SJSA1 (cell line): ENCODE results near the gene BDNF. TPM values are rescaled to one million over a fixed set of nuclear protein-coding genes. Genes with fewer than 3 reads are reported as not detected.
"Not testable (repeated sequence)": the region's sequence is repeated elsewhere in the genome, so short reads cannot be mapped to it uniquely, and the experiment has no call there.

ENCODE experiments used
- DNase-seq, 2 experiments: peaks; one replicate each; pipeline ENCODE4 v3.0.0-alpha.2; 2015 to 2020; ENCODE audit warnings: low spot score in 2 of 2, low read depth in 1 of 2
- H3K27ac ChIP-seq: fragments of 250-450 bp; sonication (Bioruptor Pico); 2 replicates; pipeline ENCODE4 v1.5.1; 2020; ENCODE audit warnings: mild to moderate bottlenecking, moderate library complexity
- H3K27me3 ChIP-seq: fragments of 250-450 bp; sonication (Bioruptor Pico); replicated peaks from 2 replicates; pipeline ENCODE4 v1.5.1; 2020; ENCODE audit warnings: mild to moderate bottlenecking, moderate library complexity
- H3K36me3 ChIP-seq: fragments of 250-450 bp; sonication (Bioruptor Pico); 2 replicates; pipeline ENCODE4 v1.5.1; 2020; ENCODE audit warnings: mild to moderate bottlenecking
- H3K4me1 ChIP-seq: fragments of 250-450 bp; sonication (Bioruptor Pico); replicated peaks from 2 replicates; pipeline ENCODE4 v1.6.1; 2021; ENCODE audit warnings: mild to moderate bottlenecking
- H3K4me3 ChIP-seq: fragments of 250-450 bp; sonication (Bioruptor Pico); 2 replicates; pipeline ENCODE4 v1.5.1; 2020; ENCODE audit warnings: mild to moderate bottlenecking
- H3K9me3 ChIP-seq: fragments of 250-450 bp; sonication (Bioruptor Pico); replicated peaks from 2 replicates; pipeline ENCODE4 v1.5.1; 2020; ENCODE audit warnings: mild to moderate bottlenecking
- total RNA-seq: library from RNA; depleted of rRNA; stranded (reverse); fragments of >200 nt; shearing (Covaris generic); gene quantifications from 2 replicates; pipeline ENCODE4 v1.2.3, GENCODE V29; 2014; rRNA removed

The BDNF gene
- 22.4 and 23.6 TPM in 2 replicates for total RNA-seq

DNA sequence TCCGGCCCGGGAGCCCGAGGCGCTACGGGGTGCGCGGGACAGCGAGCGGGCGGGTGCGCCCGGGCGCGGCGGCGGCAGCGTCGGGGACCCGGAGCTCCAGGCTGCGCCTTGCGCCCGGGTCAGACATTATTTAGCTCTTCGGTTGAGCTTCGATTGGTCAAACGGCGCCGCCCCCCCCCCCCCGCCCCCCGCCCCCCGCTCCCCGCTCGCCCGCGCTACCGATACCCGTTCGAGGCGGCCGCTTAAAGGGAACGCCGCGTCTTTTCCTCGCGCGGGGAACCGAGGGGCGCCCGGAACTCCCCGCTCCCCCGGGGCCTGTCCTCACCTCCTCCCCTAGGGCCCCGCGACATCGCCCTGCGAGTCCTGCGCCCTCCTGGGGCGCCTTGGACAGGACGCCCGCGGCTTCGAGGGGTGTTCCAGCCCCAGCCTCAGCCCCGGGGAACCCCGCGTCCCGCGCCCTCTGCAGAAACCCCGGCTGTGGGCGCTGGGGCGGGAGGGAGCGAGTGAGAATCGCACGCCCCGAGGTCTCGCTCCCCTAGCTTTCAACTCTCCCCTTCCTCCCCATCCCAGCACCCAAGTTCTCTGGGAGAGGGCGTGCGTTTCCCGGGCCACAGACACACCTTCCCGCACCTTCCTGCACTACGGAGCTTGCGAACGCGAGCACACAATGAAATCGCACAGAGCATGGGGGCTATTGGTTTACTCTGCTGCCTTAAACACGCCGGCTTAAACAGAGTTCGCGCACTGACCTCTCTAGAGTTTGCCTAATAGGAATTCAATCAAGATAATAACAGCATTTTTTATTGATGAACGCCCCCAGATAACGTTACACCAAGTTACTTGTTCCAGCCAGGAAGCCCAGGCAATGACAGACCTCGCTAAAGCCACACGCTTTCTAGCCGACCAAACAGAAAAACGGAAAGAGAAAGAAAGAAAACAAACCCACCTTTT is at the start of gene BDNF:
Gene BDNF, minus strand, starts transcription at position 105 of the 951 bp plus-strand sequence. CDS start 41,891 bp downstream, outside the sequence.
- peak; percentile 42 to 69 for DNase-seq
- Histone ChIP-seq H3K4me3 (peak within 1 kb of the TSS; percentile 66), H3K9me3 (no peaks in the 10 kb centered on the region), H3K27me3 (no peaks in the 10 kb centered on the region), H3K36me3 (peaks cover 14% of the 10 kb centered on the region), H3K27ac (peak within 1 kb of the TSS; percentile 53), H3K4me1 (peaks cover 22% of the 10 kb centered on the region)

DNA sequence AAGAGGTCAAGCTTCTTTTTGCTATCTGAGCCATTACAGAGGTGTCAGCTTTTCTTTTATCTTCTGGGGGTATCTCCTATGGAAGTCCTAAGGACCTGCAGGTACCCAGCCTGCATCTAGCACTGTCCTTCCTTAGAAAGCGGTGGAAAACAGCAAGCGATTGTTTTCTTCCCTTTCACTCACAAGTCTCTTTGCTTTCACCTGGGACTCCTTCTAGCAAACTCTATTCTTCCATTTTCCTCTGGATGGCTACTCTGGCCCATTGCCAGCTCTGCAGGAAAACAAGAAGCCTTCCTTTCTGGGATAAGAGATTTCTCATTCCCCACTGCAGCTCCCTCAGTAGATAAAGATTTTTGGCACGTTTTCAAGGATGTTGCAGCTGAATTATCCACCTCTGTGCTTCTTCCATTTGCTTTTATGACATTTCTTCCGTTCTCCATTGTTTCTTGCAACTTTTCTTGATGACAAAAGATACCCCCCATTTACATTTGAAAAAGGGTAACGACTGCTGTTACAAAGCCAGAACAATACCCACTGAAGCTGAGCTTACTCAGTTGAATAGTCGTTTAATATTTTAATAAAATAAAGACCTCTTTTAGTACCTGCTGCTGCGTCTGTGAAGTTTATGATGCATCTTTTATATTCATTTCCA is 40.2 kb upstream of the BDNF start:
- no peak overlapping the region for H3K4me3 ChIP-seq
- no peaks in the 10 kb centered on the region for H3K4me1 ChIP-seq
- peaks cover 6% of the 10 kb centered on the region for H3K27me3 ChIP-seq
- DNase-seq = no peak
- no peaks in the 10 kb centered on the region for H3K36me3 ChIP-seq
- no peaks in the 10 kb centered on the region for H3K9me3 ChIP-seq
- H3K27ac ChIP-seq = no peak overlapping the region

DNA sequence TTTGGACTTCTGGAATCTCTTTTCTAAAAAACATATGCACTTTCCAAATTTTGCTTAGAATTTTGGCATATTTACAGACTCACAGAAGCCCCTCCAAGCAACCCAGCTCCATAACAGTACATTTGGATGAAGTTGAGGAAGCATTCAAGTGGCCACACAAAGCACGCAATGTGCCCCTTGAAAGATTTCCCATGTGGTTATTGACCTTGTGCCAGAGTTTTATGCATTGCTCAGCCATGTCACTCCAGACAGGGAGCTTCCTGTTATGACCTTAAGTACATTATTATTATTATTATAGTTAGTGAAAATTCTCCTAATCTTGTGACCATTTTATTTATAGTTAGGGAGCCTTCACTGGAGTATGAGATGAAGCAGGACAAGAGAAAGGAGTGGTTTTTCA is 35.0 kb upstream of the BDNF start:
- no peaks in the 10 kb centered on the region; the same call in 1 of the 2 replicates for H3K27me3 ChIP-seq
- no peak overlapping the region for H3K4me3 ChIP-seq
- H3K4me1 ChIP-seq = no peaks in the 10 kb centered on the region
- no peaks in the 10 kb centered on the region for H3K9me3 ChIP-seq
- no peak for DNase-seq
- no peak overlapping the region for H3K27ac ChIP-seq
- no peaks in the 10 kb centered on the region for H3K36me3 ChIP-seq

DNA sequence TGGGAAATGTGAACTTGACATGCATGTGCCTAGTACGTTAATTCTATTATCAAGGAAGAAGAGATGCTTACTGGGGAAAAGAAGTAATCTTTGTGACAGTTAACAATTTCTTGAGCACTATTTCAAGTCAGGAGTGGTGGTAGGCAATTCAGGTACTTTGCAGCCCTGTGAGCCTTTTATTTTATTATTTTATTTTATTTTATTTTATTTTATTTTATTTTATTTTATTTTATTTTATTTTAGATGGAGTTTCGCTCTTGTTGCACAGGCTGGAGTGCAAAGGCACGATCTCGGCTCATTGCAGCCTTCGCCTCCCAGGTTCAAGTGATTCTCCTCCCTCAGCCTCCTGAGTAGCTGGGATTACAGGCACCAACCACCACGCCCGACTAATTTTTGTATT is 31.5 kb upstream of the BDNF start:
- H3K9me3 ChIP-seq, H3K27me3 ChIP-seq, H3K36me3 ChIP-seq, DNase-seq, H3K4me3 ChIP-seq, H3K27ac ChIP-seq, H3K4me1 ChIP-seq: not testable (repeated sequence)

DNA sequence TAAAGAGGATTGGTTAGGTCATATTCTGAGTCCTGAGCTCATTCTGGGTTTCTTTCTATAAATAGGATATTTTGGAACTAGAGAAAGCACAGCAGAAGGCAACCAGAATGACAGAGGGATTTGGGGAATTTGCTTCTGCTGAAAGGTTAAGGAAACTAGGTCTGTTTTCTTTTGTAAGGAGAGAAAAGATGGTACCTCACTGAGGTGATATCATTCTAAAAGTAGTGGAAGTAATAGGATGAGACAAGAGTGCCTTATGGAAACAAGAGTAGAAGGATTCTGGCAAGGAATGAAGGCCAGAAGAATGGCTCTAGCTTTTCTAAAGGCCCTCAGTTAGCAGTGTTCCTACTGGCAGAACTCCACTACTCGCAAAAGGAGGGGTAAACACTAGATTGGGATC is 26.7 kb upstream of the BDNF start:
- Histone ChIP-seq H3K27ac (no peak overlapping the region), H3K36me3 (no peaks in the 10 kb centered on the region), H3K9me3 (no peaks in the 10 kb centered on the region), H3K27me3 (peaks cover 9% of the 10 kb centered on the region), H3K4me3 (no peak overlapping the region), H3K4me1 (peaks cover 10% of the 10 kb centered on the region)
- no peak for DNase-seq

DNA sequence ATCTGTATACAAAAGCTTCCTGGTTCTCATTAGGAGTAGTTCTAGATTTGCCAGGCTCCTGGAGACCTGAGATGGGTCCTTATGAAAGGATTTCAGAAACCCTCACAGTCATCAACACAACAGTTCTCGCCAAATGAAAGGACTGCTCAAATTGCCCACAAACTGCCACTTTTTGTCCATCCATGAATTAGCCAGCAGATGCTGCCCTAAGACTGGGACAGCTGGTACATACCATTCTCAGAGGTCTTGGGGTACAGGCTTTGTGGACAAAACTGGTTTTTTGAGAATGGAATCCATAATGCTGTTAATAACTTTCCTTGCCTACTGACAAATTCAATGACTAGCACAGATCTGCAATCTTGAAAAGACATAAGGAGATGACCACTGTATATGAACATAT is 23.4 kb upstream of the BDNF start:
- no peaks in the 10 kb centered on the region for H3K9me3 ChIP-seq
- DNase-seq = no peak
- H3K27ac ChIP-seq = no peak overlapping the region
- H3K27me3 ChIP-seq = peaks cover 15% of the 10 kb centered on the region
- H3K4me3 ChIP-seq = no peak overlapping the region
- peaks cover 25% of the 10 kb centered on the region for H3K4me1 ChIP-seq
- no peaks in the 10 kb centered on the region for H3K36me3 ChIP-seq

DNA sequence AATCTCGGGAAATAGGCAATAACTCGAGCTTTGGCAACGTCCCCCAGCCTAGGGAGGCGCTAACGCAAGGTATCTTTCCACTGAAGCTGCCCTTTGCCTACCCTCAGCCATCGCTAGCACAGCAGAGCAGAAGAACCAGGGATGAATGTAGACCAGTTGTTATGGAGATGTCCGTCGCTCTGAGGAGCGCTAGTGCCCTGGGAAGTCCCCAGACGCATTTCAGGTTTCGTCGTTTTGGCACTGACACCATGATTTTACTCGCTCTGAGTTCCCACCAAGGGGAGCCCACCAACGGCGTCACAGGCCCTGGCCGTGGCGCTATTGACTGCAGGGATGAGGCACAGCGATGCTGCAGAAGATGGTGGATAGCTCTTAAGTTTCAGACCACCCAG is 22.7 kb upstream of the BDNF start:
- peaks cover 26% of the 10 kb centered on the region for H3K4me1 ChIP-seq
- DNase-seq = peak in 1 of 2 experiments; percentile 24
- peak overlapping the region; percentile 44 for H3K4me3 ChIP-seq
- H3K9me3 ChIP-seq = no peaks in the 10 kb centered on the region
- no peak overlapping the region for H3K27ac ChIP-seq
- no peaks in the 10 kb centered on the region for H3K36me3 ChIP-seq
- H3K27me3 ChIP-seq = peaks cover 15% of the 10 kb centered on the region

DNA sequence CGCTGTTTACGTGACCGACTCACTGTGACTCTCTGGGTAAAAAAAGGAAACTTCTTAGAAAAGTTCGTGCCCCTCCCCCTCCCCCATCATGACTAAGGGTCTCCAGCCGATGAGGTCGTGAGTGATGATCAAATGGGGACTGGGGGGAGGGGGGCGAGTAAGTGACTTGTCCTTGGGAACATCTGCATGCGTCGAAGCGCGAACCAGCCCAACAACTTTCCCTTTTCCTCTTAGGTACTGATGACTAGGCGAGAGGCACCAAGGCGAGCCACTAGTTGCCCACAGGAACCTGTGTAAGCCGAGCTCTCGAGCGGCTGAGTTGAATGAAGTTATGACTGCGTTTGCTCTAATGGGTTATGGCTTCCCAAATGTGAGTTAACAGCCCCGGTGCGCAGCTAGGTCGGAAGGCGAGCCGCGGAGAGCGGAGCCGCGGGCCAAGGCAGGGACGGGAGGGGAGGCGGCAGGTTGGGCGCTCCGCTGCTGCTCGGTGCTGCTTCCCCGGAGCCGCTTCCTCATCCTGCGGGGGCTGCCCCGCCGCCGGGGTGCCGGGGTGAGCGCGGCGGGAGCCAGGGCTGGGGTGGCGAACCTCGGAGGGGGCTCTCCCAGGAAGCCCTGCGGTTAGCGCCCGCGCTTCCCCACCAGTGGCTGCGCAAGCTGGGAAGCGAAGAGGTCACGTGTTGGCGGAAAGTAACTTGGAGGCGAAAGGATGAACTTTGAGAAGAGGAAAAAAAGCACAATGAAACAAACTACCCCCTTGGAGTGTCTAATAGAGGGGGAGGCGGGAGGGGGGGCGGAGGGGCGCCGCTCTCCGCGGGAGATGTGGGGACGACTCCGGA is 22.1 kb upstream of the BDNF start:
- Histone ChIP-seq H3K27ac (no peak overlapping the region), H3K27me3 (peaks cover 15% of the 10 kb centered on the region), H3K4me3 (peak overlapping the region; percentile 44), H3K36me3 (no peaks in the 10 kb centered on the region), H3K9me3 (no peaks in the 10 kb centered on the region), H3K4me1 (peaks cover 30% of the 10 kb centered on the region)
- peak; percentile 28 to 49 for DNase-seq

DNA sequence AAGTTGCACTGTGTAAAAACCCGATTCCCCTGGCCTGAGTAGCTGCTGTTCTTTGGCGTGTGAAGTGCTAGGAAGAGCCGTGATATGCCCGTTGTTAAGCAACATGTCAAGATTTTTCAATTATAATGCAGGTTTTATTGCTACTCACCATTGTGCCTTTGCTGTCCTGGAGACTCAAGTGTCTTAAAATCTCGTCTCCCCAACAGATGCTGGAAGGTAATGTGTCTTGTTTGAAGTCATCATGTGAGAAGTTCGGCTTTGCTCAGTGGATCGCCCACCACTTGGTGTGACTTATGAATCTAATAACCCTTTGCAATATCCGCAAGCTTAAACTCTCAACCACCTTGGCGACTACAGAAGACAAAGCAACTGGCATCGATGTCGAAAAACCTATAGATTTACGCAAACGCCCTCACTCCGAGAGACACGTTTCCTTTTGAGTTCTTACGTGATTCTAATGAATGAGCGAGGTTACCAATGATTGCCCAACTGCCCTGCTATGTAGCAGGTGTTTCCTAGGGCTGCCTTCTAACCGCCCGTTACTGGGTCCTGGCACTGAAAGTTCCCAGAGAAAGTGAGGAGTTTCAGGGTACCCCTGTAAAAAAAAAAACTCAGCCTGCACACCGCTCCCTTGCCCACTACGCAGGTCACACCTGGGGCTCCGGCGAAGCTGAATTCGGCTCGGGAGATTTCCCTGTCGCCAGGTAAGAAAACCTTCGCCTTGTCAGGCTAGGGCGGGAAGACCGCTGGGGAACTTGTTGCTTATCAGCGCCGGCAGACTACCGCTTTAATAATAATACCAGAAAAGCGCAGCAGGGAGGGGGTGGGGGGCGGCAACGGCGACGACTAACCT is 21.2 kb upstream of the BDNF start:
- Histone ChIP-seq H3K27me3 (peaks cover 15% of the 10 kb centered on the region), H3K27ac (no peak overlapping the region), H3K4me3 (peak overlapping the region; percentile 44), H3K36me3 (no peaks in the 10 kb centered on the region), H3K9me3 (no peaks in the 10 kb centered on the region), H3K4me1 (peaks cover 30% of the 10 kb centered on the region)
- no peak for DNase-seq

DNA sequence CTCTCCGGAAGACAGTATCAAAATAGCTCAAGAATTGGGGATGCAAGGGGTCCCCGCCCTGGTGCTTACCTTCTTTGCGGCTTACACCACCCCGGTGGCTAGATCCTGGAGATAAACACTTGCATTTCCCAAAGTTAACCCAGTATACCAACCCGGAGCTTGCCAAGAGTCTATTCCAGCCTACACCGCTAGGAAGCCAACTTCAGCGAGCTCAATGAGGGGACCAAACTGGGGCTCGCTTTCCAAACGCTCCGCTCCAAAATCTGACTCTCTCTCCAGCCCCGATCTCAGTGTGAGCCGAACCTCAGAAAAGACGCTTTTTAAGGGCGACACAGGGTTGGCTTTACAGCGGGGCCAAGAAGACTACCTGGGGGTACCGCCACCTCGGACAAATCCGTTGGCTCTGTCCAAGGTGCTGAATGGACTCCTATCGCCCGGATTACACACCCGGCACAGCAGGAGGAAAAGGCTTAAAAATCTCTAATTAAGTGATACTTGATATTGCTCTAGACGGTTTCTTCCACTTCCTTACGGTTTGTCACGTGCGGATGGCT is 20.1 kb upstream of the BDNF start:
- no peak overlapping the region for H3K27ac ChIP-seq
- no peak overlapping the region for H3K4me3 ChIP-seq
- peaks cover 15% of the 10 kb centered on the region for H3K27me3 ChIP-seq
- peaks cover 30% of the 10 kb centered on the region for H3K4me1 ChIP-seq
- DNase-seq = peak; percentile 54 to 68
- no peaks in the 10 kb centered on the region for H3K9me3 ChIP-seq
- no peaks in the 10 kb centered on the region for H3K36me3 ChIP-seq

DNA sequence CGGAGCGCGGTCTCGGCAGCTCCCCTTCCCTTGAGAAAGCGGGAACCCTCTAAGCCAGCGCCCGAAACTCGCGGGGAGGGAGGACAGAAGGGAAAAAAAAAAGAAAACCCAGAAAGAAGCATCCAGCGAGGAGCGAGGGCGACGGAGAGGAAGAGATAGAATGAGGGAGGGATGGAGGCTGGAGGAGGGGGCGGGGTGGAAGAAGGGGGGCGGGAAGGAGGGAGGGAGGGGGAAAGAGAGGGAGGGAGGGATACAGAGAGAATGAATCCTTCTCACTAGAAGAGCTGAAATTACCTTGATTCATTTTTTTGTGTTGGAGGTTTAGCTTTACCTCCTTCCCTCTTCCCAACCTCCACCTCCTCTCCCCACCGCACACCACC is 19.3 kb upstream of the BDNF start:
- peaks cover 30% of the 10 kb centered on the region for H3K4me1 ChIP-seq
- no peaks in the 10 kb centered on the region for H3K9me3 ChIP-seq
- peaks cover 15% of the 10 kb centered on the region for H3K27me3 ChIP-seq
- H3K4me3 ChIP-seq = peak overlapping the region; percentile 56
- no peak for DNase-seq
- H3K27ac ChIP-seq = no peak overlapping the region
- H3K36me3 ChIP-seq = no peaks in the 10 kb centered on the region

DNA sequence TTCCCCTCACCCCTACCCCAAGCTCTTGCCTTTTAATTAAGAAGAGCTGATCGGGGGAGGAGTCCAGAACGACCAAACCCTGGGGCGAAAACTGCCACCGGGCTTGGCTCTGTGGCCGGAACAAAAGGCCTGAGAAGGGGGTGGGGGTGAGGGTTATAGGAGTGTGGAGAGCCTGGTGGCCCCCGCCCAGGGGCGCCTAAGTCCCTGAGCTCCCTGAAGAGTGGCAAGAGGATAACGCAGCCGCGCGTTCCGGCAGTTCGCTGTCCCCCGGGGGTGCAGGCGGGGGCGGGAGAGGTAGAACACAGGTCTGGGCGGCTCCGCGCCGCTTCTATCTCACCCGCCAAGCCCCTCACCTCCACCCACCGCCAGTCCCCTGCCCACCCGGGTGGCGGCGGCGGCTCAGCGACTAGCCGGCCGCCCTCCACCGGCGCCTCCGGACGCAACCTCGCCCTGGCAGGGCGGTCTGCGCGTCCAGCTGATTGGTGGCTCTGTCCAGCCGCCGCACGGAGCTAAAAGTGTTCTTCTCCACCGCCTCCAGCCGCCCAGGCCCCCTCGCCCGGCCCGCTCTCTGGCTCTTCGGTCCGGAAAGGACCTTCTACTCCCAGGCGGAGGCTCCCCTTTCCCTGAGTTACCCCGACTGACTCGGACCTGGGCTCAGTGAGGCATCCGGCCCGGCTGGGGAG is 18.7 kb upstream of the BDNF start:
- H3K9me3 ChIP-seq = no peaks in the 10 kb centered on the region
- H3K27ac ChIP-seq = 0 out of 2 replicates have a peak overlapping the region, but pooled peaks have one; percentile 43
- peak overlapping the region; percentile 56 for H3K4me3 ChIP-seq
- H3K4me1 ChIP-seq = peaks cover 30% of the 10 kb centered on the region
- peaks cover 15% of the 10 kb centered on the region for H3K27me3 ChIP-seq
- H3K36me3 ChIP-seq = no peaks in the 10 kb centered on the region
- DNase-seq = peak; percentile 55 to 61
